Measurements from ENCODE around the gene HADHA. TPM values are rescaled to one million over a fixed set of nuclear protein-coding genes. Genes with fewer than 3 reads are reported as not detected.
A peak's percentile ranks its signal among the peaks of the same experiment; 100 is the strongest.

The HADHA gene
- total RNA-seq, 1 donor from 2014 or later, result 523 TPM

DNA sequence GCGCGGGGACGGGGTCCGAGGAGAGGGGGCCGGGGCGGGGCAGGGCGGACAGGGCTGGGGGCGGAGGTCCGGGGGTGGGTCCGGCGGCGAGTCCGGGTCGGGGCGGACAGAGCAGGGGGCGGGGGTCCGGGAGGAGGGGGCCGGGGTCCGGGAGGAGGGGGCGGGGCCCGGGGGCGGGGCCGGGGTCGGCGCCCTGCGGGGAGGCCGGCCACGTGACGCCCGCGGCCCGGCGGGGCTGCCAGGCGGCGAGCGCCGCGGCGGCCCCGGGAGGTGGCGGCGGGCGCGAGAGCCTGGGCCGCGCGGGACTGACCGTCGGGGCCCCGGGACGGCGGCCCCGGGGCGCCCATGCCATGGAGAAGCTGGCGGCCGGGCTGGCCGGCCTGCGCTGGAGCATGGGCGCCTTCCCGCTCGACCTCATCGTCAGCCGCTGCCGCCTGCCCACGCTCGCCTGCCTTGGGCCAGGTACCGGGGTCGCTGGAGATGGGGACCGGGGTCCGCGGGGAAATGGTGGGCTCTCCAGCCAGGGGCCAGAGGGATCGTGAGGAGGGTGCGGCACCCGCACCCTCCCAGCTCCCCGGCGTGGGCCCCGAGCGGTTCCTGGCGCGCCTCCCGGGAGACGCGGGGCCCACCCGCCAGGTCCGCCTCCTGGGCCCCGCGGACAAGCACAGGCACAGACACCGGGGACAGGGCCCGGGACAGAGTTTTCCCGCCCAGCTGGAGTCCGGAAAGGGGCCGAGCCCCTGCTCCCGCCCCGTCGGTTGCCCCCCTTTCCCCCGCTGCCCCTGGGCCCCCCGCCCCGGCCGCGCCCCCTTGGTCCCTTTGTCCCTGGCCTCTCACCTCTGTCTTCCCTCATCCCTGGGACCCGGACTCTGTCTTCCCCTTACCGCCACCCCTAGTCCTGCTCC lies 71.3 kb downstream of the HADHA start, which contains the start of gene GAREM2:
GAREM2 (plus strand) TSS at position 218 of the 905 bp plus-strand sequence; CDS start at position 351, 133 bp downstream.
- DNase-seq, result no peak
- TF ChIP-seq, protein P1, sequence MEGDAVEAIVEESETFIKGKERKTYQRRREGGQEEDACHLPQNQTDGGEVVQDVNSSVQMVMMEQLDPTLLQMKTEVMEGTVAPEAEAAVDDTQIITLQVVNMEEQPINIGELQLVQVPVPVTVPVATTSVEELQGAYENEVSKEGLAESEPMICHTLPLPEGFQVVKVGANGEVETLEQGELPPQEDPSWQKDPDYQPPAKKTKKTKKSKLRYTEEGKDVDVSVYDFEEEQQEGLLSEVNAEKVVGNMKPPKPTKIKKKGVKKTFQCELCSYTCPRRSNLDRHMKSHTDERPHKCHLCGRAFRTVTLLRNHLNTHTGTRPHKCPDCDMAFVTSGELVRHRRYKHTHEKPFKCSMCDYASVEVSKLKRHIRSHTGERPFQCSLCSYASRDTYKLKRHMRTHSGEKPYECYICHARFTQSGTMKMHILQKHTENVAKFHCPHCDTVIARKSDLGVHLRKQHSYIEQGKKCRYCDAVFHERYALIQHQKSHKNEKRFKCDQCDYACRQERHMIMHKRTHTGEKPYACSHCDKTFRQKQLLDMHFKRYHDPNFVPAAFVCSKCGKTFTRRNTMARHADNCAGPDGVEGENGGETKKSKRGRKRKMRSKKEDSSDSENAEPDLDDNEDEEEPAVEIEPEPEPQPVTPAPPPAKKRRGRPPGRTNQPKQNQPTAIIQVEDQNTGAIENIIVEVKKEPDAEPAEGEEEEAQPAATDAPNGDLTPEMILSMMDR (IDR thresholded peaks at IDR 0.05; ENCODE audit: borderline replicate concordance), result no peak
- peaks cover 10% of the 10 kb centered on the region for H3K4me1 ChIP-seq
- no peaks in the 10 kb centered on the region for H3K9me3 ChIP-seq (replicated peaks)
- peak within 1 kb of the TSS; percentile 64 for H3K4me3 ChIP-seq
- peaks cover 49% of the 10 kb centered on the region for H3K27me3 ChIP-seq (ENCODE audit: low read depth)
- no peak within 1 kb of the TSS for H3K27ac ChIP-seq (replicated peaks)
- H3K36me3 ChIP-seq, result no peaks in the 10 kb centered on the region
- intact Hi-C loops (cut with micrococcal nuclease), result no loop called here

DNA sequence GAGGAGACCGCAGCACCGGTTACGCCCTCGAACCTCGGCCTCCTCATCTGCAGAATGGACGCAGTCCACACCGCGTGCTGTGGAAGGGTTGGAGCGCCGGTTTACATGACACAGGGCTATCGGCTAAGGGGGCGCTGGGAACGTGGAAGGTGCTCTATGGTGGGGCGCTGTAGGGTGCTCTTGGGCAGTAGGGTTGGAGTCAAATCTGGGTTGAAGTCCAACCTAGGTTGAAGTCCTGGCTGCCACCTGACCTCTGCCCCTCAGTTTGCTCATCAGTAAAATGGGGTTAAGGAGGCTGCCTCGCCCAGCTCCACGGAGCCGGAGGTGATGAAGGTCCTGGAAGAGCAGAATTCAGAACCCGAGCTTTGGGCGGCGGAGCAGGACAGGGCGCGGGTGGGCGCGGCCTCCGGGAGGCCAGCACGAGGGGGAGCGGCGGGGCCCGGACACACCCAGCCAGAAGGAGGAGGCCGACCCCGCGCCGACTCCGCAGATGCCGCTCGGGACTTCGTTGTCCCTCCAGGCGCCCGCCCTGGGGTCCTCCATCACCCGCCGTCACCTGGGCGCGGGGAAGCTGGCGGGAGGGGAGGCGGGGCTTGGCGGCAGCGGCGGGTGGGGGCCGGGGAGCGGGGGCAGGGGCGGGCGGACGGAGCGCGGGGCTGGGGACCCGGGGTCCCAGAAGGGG lies 72.1 kb downstream of the HADHA start:
- H3K27ac ChIP-seq (replicated peaks), result no peak overlapping the region
- H3K36me3 ChIP-seq, result no peaks in the 10 kb centered on the region
- intact Hi-C loops (cut with micrococcal nuclease), result no loop called here
- H3K4me3 ChIP-seq, result peak overlapping the region; percentile 64
- peaks cover 49% of the 10 kb centered on the region for H3K27me3 ChIP-seq (ENCODE audit: low read depth)
- peaks cover 10% of the 10 kb centered on the region for H3K4me1 ChIP-seq
- H3K9me3 ChIP-seq (replicated peaks), result no peaks in the 10 kb centered on the region
- no peak for DNase-seq
- TF ChIP-seq, protein P1 (IDR thresholded peaks at IDR 0.05; ENCODE audit: borderline replicate concordance), result no peak

DNA sequence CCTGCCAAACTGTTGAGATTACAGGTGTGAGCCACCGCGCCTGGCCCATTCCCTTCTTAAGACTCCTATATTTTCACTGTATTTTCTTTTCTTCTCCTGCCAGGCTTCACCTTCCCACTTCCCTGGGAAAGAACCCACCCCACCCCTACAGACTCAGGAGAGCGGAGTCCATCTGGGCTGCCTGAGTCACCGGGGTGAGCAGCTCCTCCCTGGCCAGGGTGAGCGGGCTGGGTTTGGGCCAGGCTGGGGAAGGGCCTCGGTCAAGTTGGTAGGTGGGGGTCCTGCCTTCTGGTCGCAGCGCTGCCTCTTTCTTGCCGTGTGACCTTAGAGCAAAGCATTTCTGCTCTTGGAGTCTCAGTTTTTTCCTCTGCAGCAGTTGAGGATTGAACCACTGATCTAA lies 73.6 kb downstream of the HADHA start:
- H3K9me3 ChIP-seq (replicated peaks), result no peaks in the 10 kb centered on the region
- H3K4me1 ChIP-seq, result peaks cover 10% of the 10 kb centered on the region
- intact Hi-C loops (cut with micrococcal nuclease), result no loop called here
- no peak overlapping the region for H3K27ac ChIP-seq (replicated peaks)
- H3K27me3 ChIP-seq (ENCODE audit: low read depth), result peaks cover 39% of the 10 kb centered on the region
- DNase-seq, result no peak
- H3K36me3 ChIP-seq, result no peaks in the 10 kb centered on the region
- no peak overlapping the region for H3K4me3 ChIP-seq
- TF ChIP-seq, protein P1 (IDR thresholded peaks at IDR 0.05; ENCODE audit: borderline replicate concordance), result no peak

DNA sequence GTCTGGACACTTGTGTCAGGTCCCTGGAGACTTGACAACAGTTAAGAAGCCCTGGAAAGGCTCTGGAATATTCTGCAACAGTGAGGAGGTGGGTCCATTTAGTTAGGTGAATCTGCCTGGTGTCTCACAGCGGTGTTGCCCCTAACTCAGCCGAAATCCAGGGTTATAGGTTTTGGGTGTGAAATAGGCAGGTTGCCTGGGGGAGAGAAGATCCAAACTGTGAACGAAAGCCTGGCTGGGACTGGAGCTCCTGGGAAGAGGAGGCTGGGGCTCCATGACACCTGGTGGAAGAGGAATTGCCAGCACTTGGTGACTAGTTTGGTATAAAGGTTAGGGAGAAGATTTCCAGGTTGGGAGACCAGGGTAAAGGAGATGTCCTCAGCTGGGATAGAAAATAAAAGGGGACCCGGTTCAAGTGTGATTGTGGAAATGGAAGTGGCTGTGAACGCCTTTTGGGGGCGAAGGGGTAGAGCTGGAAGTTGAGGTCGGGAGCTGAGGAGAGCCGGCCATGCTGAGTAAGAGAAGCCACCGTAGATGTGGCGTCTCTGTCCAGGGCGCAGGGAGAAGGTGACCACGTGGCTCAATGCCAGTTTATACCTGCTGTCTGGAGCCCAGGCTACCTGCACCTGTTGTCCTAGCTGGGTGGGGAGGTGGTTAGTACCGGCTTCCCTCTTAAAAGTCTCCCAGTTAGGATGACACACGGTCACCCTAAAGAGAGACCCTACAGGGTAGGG lies 74.6 kb downstream of the HADHA start:
- no peak overlapping the region for H3K27ac ChIP-seq (replicated peaks)
- no peaks in the 10 kb centered on the region for H3K9me3 ChIP-seq (replicated peaks)
- no peak for DNase-seq
- H3K27me3 ChIP-seq (ENCODE audit: low read depth), result peaks cover 30% of the 10 kb centered on the region
- no peak overlapping the region for H3K4me3 ChIP-seq
- H3K4me1 ChIP-seq, result peaks cover 10% of the 10 kb centered on the region
- intact Hi-C loops (cut with micrococcal nuclease), result no loop called here
- H3K36me3 ChIP-seq, result no peaks in the 10 kb centered on the region
- TF ChIP-seq, protein P1 (IDR thresholded peaks at IDR 0.05; ENCODE audit: borderline replicate concordance), result no peak

DNA sequence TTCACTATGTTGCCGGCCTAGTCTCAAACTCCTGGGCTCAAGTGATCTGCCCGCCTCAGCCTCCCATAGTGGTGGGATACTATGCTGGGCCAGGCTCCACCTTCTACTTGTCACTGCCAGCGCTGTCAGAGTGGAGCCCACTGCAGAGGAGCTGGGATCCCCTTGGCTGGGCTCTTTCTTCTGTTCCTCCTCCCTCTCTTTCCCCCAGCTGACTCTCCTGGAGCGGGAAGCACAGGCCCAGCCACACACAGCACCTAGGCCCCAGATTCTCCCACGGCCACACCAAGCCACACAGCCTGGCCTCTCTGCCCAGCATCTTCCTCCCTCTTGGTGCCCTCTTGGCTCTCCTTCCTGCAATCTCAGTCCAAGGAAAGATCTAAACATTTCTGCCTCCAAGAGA lies 75.2 kb downstream of the HADHA start:
- no peak overlapping the region for H3K27ac ChIP-seq (replicated peaks)
- peaks cover 24% of the 10 kb centered on the region for H3K27me3 ChIP-seq (ENCODE audit: low read depth)
- no peaks in the 10 kb centered on the region for H3K9me3 ChIP-seq (replicated peaks)
- no peak for DNase-seq
- H3K4me3 ChIP-seq, result no peak overlapping the region
- H3K4me1 ChIP-seq, result peaks cover 15% of the 10 kb centered on the region
- no peaks in the 10 kb centered on the region for H3K36me3 ChIP-seq
- TF ChIP-seq, protein P1 (IDR thresholded peaks at IDR 0.05; ENCODE audit: borderline replicate concordance), result no peak
- intact Hi-C loops (cut with micrococcal nuclease), result no loop called here
